Mucosa of descending colon (tissue), 3 donors: ENCODE measurements around the gene EGR4. TPM values are rescaled to one million over a fixed set of nuclear protein-coding genes. Genes with fewer than 3 reads are reported as not detected.

Experiments used
- ATAC-seq: fragments of 200-7000 bp; cut with Tn5 transposase; one replicate; pipeline ENCODE4 v1.9.1; 2020; ENCODE audit warnings: mild to moderate bottlenecking, moderate library complexity
- DNase-seq, 3 donors: peaks; one replicate each; pipeline ENCODE4 v3.0.0-alpha.2; 2020
- H3K36me3 ChIP-seq: fragments of 200-600 bp; one replicate; pipeline ENCODE4 v1.8.0; 2021; ENCODE audit warnings: low read depth, mild to moderate bottlenecking
- H3K4me1 ChIP-seq: fragments of 200-600 bp; one replicate; pipeline ENCODE4 v1.8.0; 2021; ENCODE audit warnings: low read depth, mild to moderate bottlenecking
- H3K4me3 ChIP-seq: fragments of 200-600 bp; one replicate; pipeline ENCODE4 v1.8.0; 2021; ENCODE audit warnings: mild to moderate bottlenecking
- H3K9me3 ChIP-seq: fragments of 200-600 bp; one replicate; pipeline ENCODE4 v1.8.0; 2021; ENCODE audit warnings: mild to moderate bottlenecking
- CTCF ChIP-seq: fragments of 200-600 bp; IDR thresholded peaks from one replicate; pipeline ENCODE4 v1.8.0; 2022; ENCODE audit warnings: antibody characterized with exemption, mild to moderate bottlenecking
- intact Hi-C, 2 donors: fragments of 100-400 bp; cut with DNase I in 1 of 2; cut with micrococcal nuclease in 1 of 2; formaldehyde crosslinking; loops; one replicate each; pipeline versions ENCODE4 v1.11.0 to v1.11.1; 2022; cut with DNase I, micrococcal nuclease
- total RNA-seq, 3 donors: library from RNA; stranded (reverse); fragmentation: NEBNext Ultra II Directional in 2 of 3; extraction: Animal tissue kit (Norgen Biotek cat#: 25700) in 2 of 3; gene quantifications; one replicate each; pipeline versions ENCODE4 v1.2.1 to v1.2.4, GENCODE V29; 2021 to 2023
- donor health status: DM: no; HTN: no; CAD: no; lungs with moderate emphysema.
- donor health status: DM: no; HTN: no; CAD: no.
- donor health status: DM: no; HTN: yes; CAD: no.

The EGR4 gene
- total RNA-seq, 3 donors from 2014 or later: not detected

- intact Hi-C loops: no loop called here
- Histone ChIP-seq H3K36me3 (no peaks in the 10 kb centered on the region), H3K4me1 (no peaks in the 10 kb centered on the region), H3K4me3 (no peak overlapping the region), H3K9me3 (no peaks in the 10 kb centered on the region)
- no peak for TF ChIP-seq CTCF
- no peak for DNase-seq
- ATAC-seq: no peak
Measured at GRCh38 chr2:73255007-73255644, 38.2 kb downstream of the EGR4 start.

- H3K36me3 ChIP-seq: peaks cover 4% of the 10 kb centered on the region
- no peaks in the 10 kb centered on the region for H3K9me3 ChIP-seq
- H3K4me3 ChIP-seq: no peak overlapping the region
- TF ChIP-seq CTCF: no peak
- ATAC-seq (no peak), DNase-seq (no peak)
- H3K4me1 ChIP-seq: no peaks in the 10 kb centered on the region
- intact Hi-C loops: no loop called here
Measured at GRCh38 chr2:73254343-73255006, 38.9 kb downstream of the EGR4 start.

- H3K9me3 ChIP-seq: no peaks in the 10 kb centered on the region
- H3K4me1 ChIP-seq: no peaks in the 10 kb centered on the region
- no peak for TF ChIP-seq CTCF
- ATAC-seq (no peak), DNase-seq (no peak)
- intact Hi-C loops: no loop called here
- no peak overlapping the region for H3K4me3 ChIP-seq
- peaks cover 8% of the 10 kb centered on the region for H3K36me3 ChIP-seq
Measured at GRCh38 chr2:73253901-73254300, 39.4 kb downstream of the EGR4 start.

- H3K36me3 ChIP-seq: peaks cover 9% of the 10 kb centered on the region
- DNase-seq (no peak), ATAC-seq (no peak)
- intact Hi-C loops: no loop called here
- no peak for TF ChIP-seq CTCF
- no peak overlapping the region for H3K4me3 ChIP-seq
- no peaks in the 10 kb centered on the region for H3K4me1 ChIP-seq
- H3K9me3 ChIP-seq: no peaks in the 10 kb centered on the region
Measured at GRCh38 chr2:73253400-73253799, 39.9 kb downstream of the EGR4 start.

GRCh38 chr2:73252238-73253027 is 40.9 kb downstream of the EGR4 start:
- ATAC-seq (no peak), DNase-seq (no peak)
- no peaks in the 10 kb centered on the region for H3K4me1 ChIP-seq
- intact Hi-C loops: no loop called here
- no peak for TF ChIP-seq CTCF
- H3K36me3 ChIP-seq: peaks cover 16% of the 10 kb centered on the region
- no peaks in the 10 kb centered on the region for H3K9me3 ChIP-seq
- H3K4me3 ChIP-seq: no peak overlapping the region
